ENCODE data around the gene TTC7B.

The TTC7B gene

DNA sequence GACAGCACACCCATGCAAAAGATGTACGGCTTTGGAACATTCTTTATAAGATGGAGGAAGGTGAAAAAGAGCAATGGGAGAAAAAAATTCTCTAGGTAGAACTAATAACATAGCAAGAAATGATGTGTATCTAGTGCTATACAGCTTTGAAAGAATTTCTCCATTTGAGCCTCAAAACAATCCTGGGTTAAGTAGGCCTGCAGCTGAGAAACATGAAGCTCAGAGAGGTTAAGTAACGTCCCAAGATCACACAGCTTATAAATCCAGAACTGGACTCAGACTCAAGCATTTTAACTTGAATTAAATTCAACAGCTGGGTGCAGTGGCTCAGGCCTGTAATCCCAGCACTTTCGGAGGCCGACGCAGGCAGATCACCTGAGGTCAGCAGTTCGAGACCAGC is 32.9 kb downstream of the TTC7B start:
- Mint-ChIP-seq H3K4me1 (no peaks in the 10 kb centered on the region), H3K4me3 (no peak overlapping the region), H3K9me3 (no peaks in the 10 kb centered on the region), H3K36me3 (ENCODE audit: low read depth) (peaks cover 37% of the 10 kb centered on the region), H3K27me3 (ENCODE audit: low read depth) (no peaks in the 10 kb centered on the region), H3K27ac (no peak overlapping the region)
- TF ChIP-seq, protein P1, sequence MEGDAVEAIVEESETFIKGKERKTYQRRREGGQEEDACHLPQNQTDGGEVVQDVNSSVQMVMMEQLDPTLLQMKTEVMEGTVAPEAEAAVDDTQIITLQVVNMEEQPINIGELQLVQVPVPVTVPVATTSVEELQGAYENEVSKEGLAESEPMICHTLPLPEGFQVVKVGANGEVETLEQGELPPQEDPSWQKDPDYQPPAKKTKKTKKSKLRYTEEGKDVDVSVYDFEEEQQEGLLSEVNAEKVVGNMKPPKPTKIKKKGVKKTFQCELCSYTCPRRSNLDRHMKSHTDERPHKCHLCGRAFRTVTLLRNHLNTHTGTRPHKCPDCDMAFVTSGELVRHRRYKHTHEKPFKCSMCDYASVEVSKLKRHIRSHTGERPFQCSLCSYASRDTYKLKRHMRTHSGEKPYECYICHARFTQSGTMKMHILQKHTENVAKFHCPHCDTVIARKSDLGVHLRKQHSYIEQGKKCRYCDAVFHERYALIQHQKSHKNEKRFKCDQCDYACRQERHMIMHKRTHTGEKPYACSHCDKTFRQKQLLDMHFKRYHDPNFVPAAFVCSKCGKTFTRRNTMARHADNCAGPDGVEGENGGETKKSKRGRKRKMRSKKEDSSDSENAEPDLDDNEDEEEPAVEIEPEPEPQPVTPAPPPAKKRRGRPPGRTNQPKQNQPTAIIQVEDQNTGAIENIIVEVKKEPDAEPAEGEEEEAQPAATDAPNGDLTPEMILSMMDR (IDR thresholded peaks at IDR 0.05; ENCODE audit: unreplicated experiment in 3 of 3): no peak

GRCh38 chr14:90782892-90783291 is 33.3 kb downstream of the TTC7B start:
- TF ChIP-seq, protein P1 (IDR thresholded peaks at IDR 0.05; ENCODE audit: unreplicated experiment in 3 of 3): no peak
- Mint-ChIP-seq H3K9me3 (no peaks in the 10 kb centered on the region), H3K36me3 (ENCODE audit: low read depth) (peaks cover 37% of the 10 kb centered on the region), H3K4me1 (no peaks in the 10 kb centered on the region), H3K4me3 (no peak overlapping the region), H3K27me3 (ENCODE audit: low read depth) (no peaks in the 10 kb centered on the region), H3K27ac (no peak overlapping the region)

DNA sequence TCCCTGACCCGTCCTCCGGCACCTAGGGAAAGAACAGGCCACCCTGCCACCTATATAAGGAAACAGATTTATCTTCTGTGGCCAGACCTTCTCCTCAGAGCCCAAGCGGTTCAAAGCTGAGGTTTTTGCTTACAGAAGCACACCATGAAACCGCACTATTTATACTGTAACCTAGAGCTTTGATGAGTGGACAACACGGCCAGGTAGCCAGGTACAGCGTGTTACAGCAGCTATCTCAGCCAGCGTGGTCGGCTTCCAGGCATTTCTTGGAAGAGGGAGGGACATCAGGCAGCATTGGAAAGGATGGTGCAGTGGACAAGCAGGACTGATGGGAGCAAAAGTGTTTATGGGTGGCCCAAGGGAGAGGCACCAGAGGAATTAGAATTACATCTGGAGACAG is 34.4 kb downstream of the TTC7B start:
- H3K9me3 Mint-ChIP-seq: no peaks in the 10 kb centered on the region
- peaks cover 37% of the 10 kb centered on the region for H3K36me3 Mint-ChIP-seq (ENCODE audit: low read depth)
- TF ChIP-seq, protein P1 (IDR thresholded peaks at IDR 0.05; ENCODE audit: unreplicated experiment in 3 of 3): no peak
- H3K4me3 Mint-ChIP-seq: no peak overlapping the region
- H3K27ac Mint-ChIP-seq: no peak overlapping the region
- no peaks in the 10 kb centered on the region for H3K4me1 Mint-ChIP-seq
- H3K27me3 Mint-ChIP-seq (ENCODE audit: low read depth): no peaks in the 10 kb centered on the region

DNA sequence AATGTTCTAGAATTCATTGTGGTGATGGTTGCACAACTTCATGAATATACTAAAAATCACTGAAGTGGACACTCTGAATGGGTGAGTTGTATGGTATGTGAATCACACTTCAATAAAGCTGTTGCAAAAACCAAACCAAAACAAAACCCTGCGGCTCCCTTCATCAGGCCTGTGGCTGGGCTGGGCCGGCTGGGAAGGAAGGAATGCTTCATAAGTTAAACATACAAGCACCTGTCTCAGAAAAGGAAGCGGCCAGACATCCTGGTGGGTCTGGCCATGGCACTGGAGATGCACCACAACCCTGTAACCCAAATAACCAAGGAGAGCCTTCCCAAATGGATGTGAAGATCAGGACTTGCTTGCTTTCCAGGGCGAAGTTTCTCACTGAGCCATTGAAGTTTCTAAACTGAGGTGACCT is 34.9 kb downstream of the TTC7B start:
- TF ChIP-seq, protein P1 (IDR thresholded peaks at IDR 0.05; ENCODE audit: unreplicated experiment in 3 of 3): no peak
- Mint-ChIP-seq H3K27ac (peak overlapping the region in 1 of 3 experiments; percentile 18), H3K4me1 (no peaks in the 10 kb centered on the region), H3K9me3 (no peaks in the 10 kb centered on the region), H3K27me3 (ENCODE audit: low read depth) (no peaks in the 10 kb centered on the region), H3K4me3 (no peak overlapping the region), H3K36me3 (ENCODE audit: low read depth) (peaks cover 40% of the 10 kb centered on the region)

- Mint-ChIP-seq H3K9me3 (no peaks in the 10 kb centered on the region), H3K36me3 (ENCODE audit: low read depth) (peaks cover 45% of the 10 kb centered on the region), H3K27ac (peak overlapping the region in 1 of 3 experiments; percentile 18), H3K4me1 (no peaks in the 10 kb centered on the region), H3K27me3 (ENCODE audit: low read depth) (no peaks in the 10 kb centered on the region), H3K4me3 (no peak overlapping the region)
- TF ChIP-seq, protein P1 (IDR thresholded peaks at IDR 0.05; ENCODE audit: unreplicated experiment in 3 of 3): no peak
Measured at GRCh38 chr14:90780519-90780918, 35.7 kb downstream of the TTC7B start.

DNA sequence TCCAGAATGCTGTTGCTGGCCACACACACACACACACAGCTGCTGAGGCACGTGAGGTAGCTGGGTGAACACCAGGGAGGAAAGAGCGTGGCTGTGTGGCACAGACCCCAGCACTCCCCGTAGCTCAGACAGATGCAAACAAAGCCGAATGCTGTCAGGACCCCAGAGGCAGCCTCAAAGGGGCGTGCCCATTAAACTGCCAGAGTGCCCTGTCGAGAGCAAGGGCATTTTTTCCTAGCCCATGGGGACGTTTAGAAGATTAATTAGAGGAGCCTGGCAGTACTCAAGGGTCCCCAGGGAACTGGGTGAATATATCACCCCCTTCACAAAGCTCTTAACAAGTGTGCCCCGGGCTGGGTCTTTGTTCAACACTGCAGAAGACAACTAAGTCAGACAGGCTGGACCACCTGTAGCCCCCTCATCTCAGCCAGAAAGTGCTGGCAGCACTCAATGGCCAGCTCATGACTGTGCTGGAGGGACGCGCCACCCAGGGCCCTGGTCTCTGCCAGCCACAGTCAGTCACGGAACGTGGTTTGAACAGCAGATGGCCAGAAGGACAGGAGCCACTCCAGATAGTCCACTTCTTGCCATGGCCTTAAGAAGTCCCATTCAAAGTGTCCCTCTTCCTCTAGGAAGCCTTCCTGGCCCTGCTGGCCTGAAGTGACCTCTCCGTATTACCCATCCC is 37.5 kb downstream of the TTC7B start:
- Mint-ChIP-seq H3K27me3 (ENCODE audit: low read depth) (no peaks in the 10 kb centered on the region), H3K36me3 (ENCODE audit: low read depth) (peaks cover 36% of the 10 kb centered on the region), H3K4me1 (no peaks in the 10 kb centered on the region), H3K4me3 (no peak overlapping the region), H3K9me3 (no peaks in the 10 kb centered on the region), H3K27ac (no peak overlapping the region)
- TF ChIP-seq, protein P1 (IDR thresholded peaks at IDR 0.05; ENCODE audit: unreplicated experiment in 3 of 3): no peak

Measured in nephron (organoid).